Neural cell (in vitro differentiated cells): ENCODE results near the gene LAMTOR3.

Experiments
- CTCF ChIP-seq: fragments of 450-650 bp; IDR thresholded peaks from 2 replicates; pipeline ENCODE4 v1.5.1; 2014; ENCODE audit warnings: antibody characterized with exemption, mild to moderate bottlenecking, moderate library complexity; ENCODE audit not compliant: poor library complexity, severe bottlenecking
- EZH2 ChIP-seq: fragments of 200-600, 300-800 bp; shearing (Covaris generic), sonication (generic); IDR thresholded peaks from 2 replicates; pipeline ENCODE4 v1.6.1; 2014; ENCODE audit warnings: antibody characterized with exemption, low read length, borderline replicate concordance, mild to moderate bottlenecking; ENCODE audit not compliant: insufficient read depth, poor library complexity, severe bottlenecking
- POLR2AphosphoS5 ChIP-seq: IDR thresholded peaks from 2 replicates; pipeline ENCODE4 v1.6.1; 2012
- REST ChIP-seq: IDR thresholded peaks from 2 replicates; pipeline ENCODE4 v1.6.1; 2012; ENCODE audit warnings: borderline replicate concordance
- SMC3 ChIP-seq: fragments of 450-650 bp; conservative IDR thresholded peaks from 2 replicates; pipeline ENCODE4 v1.6.1; 2014; ENCODE audit warnings: antibody characterized with exemption, mild to moderate bottlenecking, moderate library complexity; ENCODE audit not compliant: poor library complexity
- TAF1 ChIP-seq: IDR thresholded peaks from 2 replicates; pipeline ENCODE4 v1.6.1; 2012; ENCODE audit warnings: low read depth

GRCh38 chr4:99915449-99915848 lies 21.2 kb upstream of the LAMTOR3 start:
- TF ChIP-seq SMC3 (no peak), TAF1 (no peak), EZH2 (no peak), CTCF (no peak), POLR2AphosphoS5 (no peak), REST (no peak)
